HG03457 (cell line): ENCODE data around the gene CALR.
"Not testable (repeated sequence)": the region's sequence is repeated elsewhere in the genome, so short reads cannot be mapped to it uniquely, and the experiment has no call there.

Experiments
- ATAC-seq: cut with Tn5 transposase; IDR thresholded peaks from one replicate; pipeline ENCODE4 v1.9.1; 2021; ENCODE audit warnings: moderate number of reproducible peaks; ENCODE audit not compliant: unreplicated experiment

Gene CALR

DNA sequence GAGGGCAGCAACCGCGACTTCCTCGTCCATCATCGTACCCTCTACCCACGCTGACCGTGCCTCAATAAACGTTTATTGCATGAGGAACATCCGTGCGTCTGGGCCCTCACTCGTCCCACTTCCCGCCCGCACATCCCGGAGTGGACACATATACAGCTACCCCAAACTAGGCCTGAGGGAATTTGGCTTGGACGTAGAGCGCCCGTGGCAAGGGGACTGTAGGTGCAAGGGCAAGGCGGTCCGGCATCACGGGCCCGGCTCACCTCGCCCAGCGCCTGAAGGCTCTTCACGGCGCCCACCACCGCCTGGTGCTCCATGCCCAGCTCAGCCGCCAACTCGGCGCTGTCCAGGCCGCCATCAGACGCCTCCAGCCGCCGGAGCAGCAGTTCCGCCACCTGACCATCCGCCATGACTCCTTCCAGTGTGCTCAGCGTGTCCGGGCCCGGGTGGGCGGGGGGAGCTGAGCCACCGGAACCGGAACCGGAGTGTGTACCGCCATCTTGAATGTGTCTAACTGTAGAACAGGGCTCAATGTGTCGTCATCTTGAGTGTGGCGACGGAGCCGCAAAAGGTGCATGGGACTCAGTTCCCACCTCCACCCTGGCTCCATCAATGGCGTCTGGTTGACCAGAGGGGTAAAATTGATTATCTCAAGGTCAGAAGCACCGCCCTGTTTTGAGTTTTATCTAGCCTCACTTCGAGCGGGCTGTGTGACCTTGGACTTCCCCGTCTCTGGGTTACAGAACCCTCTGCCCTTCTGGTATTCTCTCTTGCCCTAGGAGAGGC, 4.9 kb upstream of the CALR start, which contains the start of gene FARSA:
FARSA (minus strand) TSS at position 425 of the 786 bp plus-strand sequence; CDS start at position 410, 15 bp downstream.
- no peak for ATAC-seq

DNA sequence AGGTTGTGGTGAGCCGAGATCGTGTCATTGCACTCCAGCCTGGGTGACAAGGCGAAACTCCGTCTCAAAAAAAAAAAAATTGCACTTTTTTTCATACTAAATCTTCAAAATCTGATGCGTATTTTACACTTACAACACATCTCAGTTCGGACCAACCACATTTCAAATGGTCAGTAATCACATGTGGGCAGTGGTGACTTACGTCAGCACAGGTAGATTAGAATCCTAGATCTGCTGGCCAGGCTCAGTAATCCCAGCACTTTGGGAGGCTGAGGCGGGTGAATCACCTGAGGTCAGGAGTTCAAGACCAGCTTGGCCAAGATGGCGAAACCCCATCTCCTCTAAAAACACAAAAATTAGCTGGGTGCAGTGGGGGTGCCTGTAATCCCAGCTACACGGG, 3.3 kb upstream of the CALR start:
- no peak for ATAC-seq

DNA sequence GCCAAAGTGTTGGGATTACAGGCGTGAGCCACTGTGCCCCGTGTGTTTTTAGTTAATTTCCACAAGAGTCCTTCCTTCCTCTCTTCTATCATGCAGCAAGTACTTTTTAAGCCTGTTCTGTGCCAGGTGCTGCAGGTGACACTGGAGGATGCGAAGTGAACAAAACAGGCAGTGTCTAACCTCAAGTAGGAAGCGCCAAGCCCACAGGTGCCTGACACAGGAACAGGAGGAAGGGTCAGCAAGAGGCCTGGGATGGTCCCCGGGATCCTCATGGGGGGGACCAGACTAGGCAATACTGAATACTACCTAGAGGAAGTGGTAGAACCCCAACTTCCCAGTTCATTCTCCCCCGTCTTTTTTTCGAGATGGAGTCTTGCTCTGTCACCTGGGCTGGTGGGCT, 1.8 kb upstream of the CALR start:
- ATAC-seq: no peak

GRCh38 chr19:12937093-12937926, 1.1 kb upstream of the CALR start:
- ATAC-seq: no peak

GRCh38 chr19:12938779-12939601, 581 bp downstream of the CALR start:
- peak; percentile 2 for ATAC-seq

DNA sequence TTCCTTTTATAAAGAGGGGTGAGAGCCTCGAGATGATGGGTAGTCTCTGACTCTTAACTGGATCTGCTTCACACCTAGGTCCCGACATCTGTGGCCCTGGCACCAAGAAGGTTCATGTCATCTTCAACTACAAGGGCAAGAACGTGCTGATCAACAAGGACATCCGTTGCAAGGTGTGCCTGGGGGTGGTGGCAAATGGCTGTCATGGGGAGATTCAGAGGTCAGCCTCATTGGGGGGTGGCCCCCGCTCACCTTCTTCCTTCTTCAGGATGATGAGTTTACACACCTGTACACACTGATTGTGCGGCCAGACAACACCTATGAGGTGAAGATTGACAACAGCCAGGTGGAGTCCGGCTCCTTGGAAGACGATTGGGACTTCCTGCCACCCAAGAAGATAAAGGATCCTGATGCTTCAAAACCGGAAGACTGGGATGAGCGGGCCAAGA, 1.6 kb downstream of the CALR start:
- ATAC-seq: no peak

- no peak for ATAC-seq
These were observed 2.5 kb downstream of the CALR start for GRCh38 chr19:12940897-12941296.

DNA sequence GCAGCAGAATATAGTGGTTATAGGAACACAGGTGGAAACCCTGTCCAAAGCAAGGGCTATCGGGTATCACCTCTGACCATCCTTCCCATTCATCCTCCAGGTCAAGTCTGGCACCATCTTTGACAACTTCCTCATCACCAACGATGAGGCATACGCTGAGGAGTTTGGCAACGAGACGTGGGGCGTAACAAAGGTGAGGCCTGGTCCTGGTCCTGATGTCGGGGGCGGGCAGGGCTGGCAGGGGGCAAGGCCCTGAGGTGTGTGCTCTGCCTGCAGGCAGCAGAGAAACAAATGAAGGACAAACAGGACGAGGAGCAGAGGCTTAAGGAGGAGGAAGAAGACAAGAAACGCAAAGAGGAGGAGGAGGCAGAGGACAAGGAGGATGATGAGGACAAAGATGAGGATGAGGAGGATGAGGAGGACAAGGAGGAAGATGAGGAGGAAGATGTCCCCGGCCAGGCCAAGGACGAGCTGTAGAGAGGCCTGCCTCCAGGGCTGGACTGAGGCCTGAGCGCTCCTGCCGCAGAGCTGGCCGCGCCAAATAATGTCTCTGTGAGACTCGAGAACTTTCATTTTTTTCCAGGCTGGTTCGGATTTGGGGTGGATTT, 5.1 kb downstream of the CALR start:
- no peak for ATAC-seq

- ATAC-seq: no peak
These were observed 5.8 kb downstream of the CALR start for GRCh38 chr19:12944104-12944674.

DNA sequence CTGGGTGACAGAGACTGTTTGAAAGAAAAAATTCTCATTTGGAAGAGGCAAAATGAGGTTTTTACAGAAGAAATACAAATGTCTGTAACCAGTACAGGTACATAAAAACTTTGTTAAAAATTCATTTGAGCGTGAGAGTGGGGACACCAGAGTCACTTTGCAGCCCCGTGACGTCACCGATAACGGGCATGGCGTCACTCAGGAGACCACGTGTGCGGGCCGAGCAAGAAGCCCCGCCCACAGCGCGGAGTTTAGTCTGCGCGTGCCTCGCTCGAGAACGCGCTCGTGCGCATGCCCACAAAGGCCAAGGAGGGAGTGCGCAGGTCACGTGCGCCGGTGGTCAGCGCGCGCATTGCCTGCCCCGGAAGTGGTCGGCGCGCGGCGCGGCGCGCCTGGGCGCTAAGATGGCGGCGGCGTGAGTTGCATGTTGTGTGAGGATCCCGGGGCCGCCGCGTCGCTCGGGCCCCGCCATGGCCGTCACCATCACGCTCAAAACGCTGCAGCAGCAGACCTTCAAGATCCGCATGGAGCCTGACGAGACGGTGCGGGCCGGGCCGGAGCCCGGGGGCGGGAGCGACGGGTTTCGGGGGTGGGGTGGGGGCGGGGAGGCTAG, 7.2 kb downstream of the CALR start, which contains the start of gene RAD23A:
RAD23A (plus strand) TSS at position 384 of the 613 bp plus-strand sequence; CDS start at position 471, 87 bp downstream.
- ATAC-seq: peak; percentile 48

DNA sequence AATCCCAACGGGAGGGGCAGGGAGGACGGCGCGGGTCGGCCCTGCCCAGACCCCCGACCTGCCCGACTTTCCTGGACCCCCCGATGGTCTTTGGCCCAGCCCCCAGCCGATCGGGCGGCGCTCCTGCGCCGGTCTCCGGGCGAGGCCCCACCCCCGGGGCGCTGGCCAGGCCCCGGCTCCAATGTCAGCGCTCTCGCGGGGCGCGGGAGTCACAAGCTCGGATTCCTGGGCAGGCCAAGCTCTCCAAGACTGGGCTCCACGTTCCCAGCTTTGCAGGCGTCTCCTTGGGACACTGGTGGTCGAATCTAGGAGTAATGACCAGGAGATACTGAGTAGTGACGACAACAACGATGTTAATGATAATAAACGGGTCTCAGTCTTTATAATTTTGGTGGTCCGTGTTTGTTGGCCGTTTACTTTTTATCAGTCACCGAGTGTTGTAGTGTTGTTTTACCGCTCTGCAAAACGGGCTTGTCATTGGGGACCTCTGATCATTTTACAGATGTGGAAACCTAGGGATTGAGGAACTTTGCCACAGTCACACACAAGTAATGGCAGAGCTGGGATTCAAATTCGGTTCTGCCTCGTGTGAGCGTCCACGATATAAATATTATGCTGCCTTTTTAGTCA, 7.8 kb downstream of the CALR start:
- peak; percentile 23 for ATAC-seq

GRCh38 chr19:12946731-12947496, 8.5 kb downstream of the CALR start:
- ATAC-seq: no peak

DNA sequence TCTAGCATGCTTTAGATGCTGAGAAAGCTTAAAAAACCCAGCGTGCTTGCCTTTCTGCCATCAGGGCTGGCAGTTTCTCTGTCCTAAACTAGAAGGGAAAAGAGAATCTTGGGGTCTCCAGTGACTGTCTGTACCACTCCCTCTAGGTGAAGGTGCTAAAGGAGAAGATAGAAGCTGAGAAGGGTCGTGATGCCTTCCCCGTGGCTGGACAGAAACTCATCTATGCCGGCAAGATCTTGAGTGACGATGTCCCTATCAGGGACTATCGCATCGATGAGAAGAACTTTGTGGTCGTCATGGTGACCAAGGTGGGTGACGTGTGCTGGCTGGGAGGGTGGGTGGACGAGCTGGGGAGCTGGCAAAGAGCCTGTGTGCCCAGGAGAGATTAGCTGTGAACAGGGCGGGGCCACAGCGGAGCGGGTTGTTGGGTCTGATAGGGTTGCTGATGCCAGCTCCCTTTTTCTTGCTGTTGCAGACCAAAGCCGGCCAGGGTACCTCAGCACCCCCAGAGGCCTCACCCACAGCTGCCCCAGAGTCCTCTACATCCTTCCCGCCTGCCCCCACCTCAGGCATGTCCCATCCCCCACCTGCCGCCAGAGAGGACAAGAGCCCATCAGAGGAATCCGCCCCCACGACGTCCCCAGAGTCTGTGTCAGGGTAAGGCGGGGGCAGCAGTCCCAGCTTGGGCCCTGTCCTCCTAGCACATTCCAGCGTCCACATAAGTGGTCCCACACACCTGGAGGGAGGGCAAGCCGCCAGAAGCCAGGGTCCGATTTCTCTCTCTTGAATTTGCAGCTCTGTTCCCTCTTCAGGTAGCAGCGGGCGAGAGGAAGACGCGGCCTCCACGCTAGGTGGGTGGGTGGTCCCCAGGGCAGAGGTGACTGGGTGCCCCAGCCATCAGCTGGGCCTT, 9.5 kb downstream of the CALR start:
- no peak for ATAC-seq

GRCh38 chr19:12948612-12949362, 10.4 kb downstream of the CALR start:
- ATAC-seq: no peak

- ATAC-seq: no peak
These were observed 11.2 kb downstream of the CALR start for GRCh38 chr19:12949363-12950283.

DNA sequence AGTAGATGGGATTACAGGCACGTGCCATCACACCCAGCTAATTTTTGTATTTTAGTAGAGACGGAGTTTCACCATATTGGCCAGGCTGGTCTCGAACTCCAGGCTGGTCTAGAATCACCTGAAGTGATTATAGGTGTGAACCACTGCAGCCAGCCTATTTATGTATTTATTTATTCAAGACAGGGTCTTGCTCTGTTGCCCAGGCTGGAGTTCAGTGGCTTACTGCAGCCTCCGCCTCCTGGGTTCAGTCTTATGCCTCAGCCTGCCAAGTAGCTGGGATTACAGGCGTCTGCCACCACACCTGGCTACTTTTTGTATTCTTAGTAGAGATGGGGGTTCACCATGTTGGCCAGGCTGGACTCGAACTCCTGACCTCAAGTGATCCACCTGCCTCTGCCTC, 13.6 kb downstream of the CALR start:
- ATAC-seq: not testable (repeated sequence)
